Fibroblast of pulmonary artery (primary cell): ENCODE data around the gene FAM229A.

Experiments
- DNase-seq: peaks from one replicate; pipeline ENCODE4 v3.0.0-alpha.2; 2010; ENCODE audit warnings: low read depth
- H3K4me3 ChIP-seq: replicated peaks from 2 replicates; pipeline ENCODE4 v1.5.1; 2011; ENCODE audit warnings: low read depth, mild to moderate bottlenecking, control low read depth, low read length, moderate library complexity
- TF ChIP-seq, protein P1 (sequence below): IDR thresholded peaks from 2 replicates; pipeline ENCODE4 v1.5.1; 2011; ENCODE audit warnings: mild to moderate bottlenecking, control low read depth, low read length, inconsistent platforms; ENCODE audit errors: missing control alignments

The FAM229A gene

GRCh38 chr1:32376199-32376598 is 13.9 kb upstream of the FAM229A start:
- H3K4me3 ChIP-seq = no peak overlapping the region
- TF ChIP-seq, protein P1, sequence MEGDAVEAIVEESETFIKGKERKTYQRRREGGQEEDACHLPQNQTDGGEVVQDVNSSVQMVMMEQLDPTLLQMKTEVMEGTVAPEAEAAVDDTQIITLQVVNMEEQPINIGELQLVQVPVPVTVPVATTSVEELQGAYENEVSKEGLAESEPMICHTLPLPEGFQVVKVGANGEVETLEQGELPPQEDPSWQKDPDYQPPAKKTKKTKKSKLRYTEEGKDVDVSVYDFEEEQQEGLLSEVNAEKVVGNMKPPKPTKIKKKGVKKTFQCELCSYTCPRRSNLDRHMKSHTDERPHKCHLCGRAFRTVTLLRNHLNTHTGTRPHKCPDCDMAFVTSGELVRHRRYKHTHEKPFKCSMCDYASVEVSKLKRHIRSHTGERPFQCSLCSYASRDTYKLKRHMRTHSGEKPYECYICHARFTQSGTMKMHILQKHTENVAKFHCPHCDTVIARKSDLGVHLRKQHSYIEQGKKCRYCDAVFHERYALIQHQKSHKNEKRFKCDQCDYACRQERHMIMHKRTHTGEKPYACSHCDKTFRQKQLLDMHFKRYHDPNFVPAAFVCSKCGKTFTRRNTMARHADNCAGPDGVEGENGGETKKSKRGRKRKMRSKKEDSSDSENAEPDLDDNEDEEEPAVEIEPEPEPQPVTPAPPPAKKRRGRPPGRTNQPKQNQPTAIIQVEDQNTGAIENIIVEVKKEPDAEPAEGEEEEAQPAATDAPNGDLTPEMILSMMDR = no peak
- no peak for DNase-seq

- TF ChIP-seq, protein P1 = no peak
- no peak overlapping the region for H3K4me3 ChIP-seq
Measured at GRCh38 chr1:32373996-32374592, 11.8 kb upstream of the FAM229A start.

GRCh38 chr1:32372149-32372756 is 10.0 kb upstream of the FAM229A start:
- TF ChIP-seq, protein P1 = no peak
- H3K4me3 ChIP-seq = no peak overlapping the region
- DNase-seq = no peak

More at GRCh38 chr1:32373996-32374592, 11.8 kb upstream of the FAM229A start:
- no peak for DNase-seq

- no peak for DNase-seq
- H3K4me3 ChIP-seq = no peak overlapping the region
- TF ChIP-seq, protein P1 = no peak
Measured at GRCh38 chr1:32367912-32368635, 5.8 kb upstream of the FAM229A start.

DNA sequence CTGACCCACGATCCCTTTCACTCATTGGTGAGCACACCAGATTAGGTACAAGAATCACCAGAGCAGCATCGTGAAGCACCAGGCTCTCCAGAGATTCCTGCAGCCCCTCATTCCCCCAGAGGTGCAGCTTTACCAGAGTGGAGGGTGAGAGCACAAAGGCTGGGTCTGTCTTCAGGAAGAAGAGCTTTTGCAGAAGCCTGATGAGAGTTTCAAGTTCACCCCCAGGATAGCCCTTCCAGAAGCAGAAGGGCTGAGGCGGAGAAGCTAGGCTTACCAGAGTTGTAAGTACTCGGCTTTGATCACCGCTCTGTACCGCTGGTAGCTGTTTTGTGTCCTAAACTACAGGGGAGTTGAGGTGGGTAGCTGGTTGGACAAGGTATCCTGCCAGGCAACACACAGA is 3.2 kb upstream of the FAM229A start:
- TF ChIP-seq, protein P1 = no peak
- H3K4me3 ChIP-seq = no peak overlapping the region
- DNase-seq = no peak

GRCh38 chr1:32364836-32365235 is 2.6 kb upstream of the FAM229A start:
- H3K4me3 ChIP-seq = no peak overlapping the region
- no peak for DNase-seq
- TF ChIP-seq, protein P1 = no peak
